SK-N-MC (cell line): Measurements from ENCODE around the gene LYPD8.

Source experiments
- DNase-seq: peaks from one replicate; pipeline ENCODE4 v3.0.0-alpha.2; 2011; ENCODE audit warnings: low read depth, low spot score
- H3K27ac ChIP-seq: fragments of 200-600 bp; sonication (generic); 2 replicates; pipeline ENCODE4 v1.5.1; 2016; ENCODE audit warnings: mixed run types
- H3K36me3 ChIP-seq: fragments of 200-600 bp; sonication (generic); 2 replicates; pipeline ENCODE4 v1.6.1; 2017; ENCODE audit warnings: antibody characterized with exemption, low read length, mixed read lengths; ENCODE audit not compliant: insufficient read depth
- H3K4me3 ChIP-seq: fragments of 200-600 bp; sonication (generic); 2 replicates; pipeline ENCODE4 v1.5.1; 2016
- H3K9ac ChIP-seq: fragments of 200-600 bp; sonication (generic); 2 replicates; pipeline ENCODE4 v1.8.0; 2017; ENCODE audit warnings: mixed run types, mixed read lengths; ENCODE audit not compliant: insufficient read length
- H3K9me3 ChIP-seq: fragments of 200-600 bp; sonication (generic); 2 replicates; pipeline ENCODE4 v1.6.1; 2017; ENCODE audit warnings: low read depth, mild to moderate bottlenecking, antibody characterized with exemption, low read length, moderate library complexity, mixed read lengths
- EZH2 ChIP-seq: fragments of 200-600 bp; sonication (generic); IDR thresholded peaks from one replicate; pipeline ENCODE4 v1.6.1; 2017; ENCODE audit warnings: antibody characterized with exemption
- FOXP2 ChIP-seq: optimal IDR thresholded peaks from 2 replicates; pipeline ENCODE3; 2011; ENCODE audit warnings: mild to moderate bottlenecking, moderate library complexity; ENCODE audit not compliant: insufficient read depth; ENCODE audit errors: extremely low read length, control extremely low read depth
- POLR2AphosphoS5 ChIP-seq: IDR thresholded peaks from 2 replicates; pipeline ENCODE4 v1.6.1; 2012; ENCODE audit warnings: mild to moderate bottlenecking, low read depth, low read length, borderline replicate concordance

LYPD8 gene

DNA sequence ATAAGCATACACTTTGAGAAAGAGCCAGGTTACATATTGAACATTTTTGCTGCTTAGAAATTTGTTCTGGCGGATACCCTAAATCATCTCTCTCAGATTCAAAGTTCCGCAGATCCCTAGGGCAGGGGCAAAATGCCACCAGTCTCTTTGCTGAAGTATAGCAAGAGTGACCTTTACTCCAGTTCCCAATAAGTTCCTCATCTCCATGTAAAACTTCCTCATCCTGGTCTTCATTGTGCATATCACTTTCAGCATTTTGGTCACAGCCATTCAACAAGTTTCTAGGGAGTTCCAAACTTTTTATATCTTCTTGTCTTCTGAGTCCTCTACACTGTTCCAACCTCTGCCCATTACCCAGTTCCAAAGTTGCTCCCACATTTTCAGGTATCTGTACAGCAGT is 23.3 kb upstream of the LYPD8 start:
- Histone ChIP-seq H3K4me3 (no peak overlapping the region), H3K36me3 (no peaks in the 10 kb centered on the region), H3K9ac (no peak overlapping the region), H3K27ac (no peak overlapping the region), H3K9me3 (no peaks in the 10 kb centered on the region)
- no peak for TF ChIP-seq POLR2AphosphoS5
- no peak for TF ChIP-seq EZH2
- no peak for TF ChIP-seq FOXP2
- DNase-seq = no peak

DNA sequence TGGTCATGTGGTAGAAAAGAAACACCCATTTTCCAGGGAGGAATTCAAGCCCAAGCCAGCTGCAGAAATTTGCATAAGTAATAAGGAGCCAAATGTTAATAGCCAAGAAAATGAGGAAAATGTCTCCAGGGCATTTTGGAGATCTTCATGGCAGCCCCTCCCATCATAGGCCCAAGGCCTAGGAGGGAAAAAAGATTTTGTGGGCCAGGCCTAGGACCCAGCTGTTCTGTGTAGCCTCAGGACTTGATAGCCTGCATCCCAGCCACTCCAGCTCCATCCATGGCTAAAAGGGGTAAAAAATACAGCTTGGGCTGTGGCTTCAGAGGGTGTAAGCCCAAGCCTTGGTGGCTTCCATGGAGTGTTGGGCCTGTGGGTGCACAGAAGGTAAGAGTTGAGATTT is 21.4 kb upstream of the LYPD8 start:
- H3K9me3 ChIP-seq = no peaks in the 10 kb centered on the region
- H3K27ac ChIP-seq = no peak overlapping the region
- DNase-seq = no peak
- no peaks in the 10 kb centered on the region for H3K36me3 ChIP-seq
- H3K4me3 ChIP-seq = no peak overlapping the region
- H3K9ac ChIP-seq = no peak overlapping the region
- TF ChIP-seq POLR2AphosphoS5 = no peak

DNA sequence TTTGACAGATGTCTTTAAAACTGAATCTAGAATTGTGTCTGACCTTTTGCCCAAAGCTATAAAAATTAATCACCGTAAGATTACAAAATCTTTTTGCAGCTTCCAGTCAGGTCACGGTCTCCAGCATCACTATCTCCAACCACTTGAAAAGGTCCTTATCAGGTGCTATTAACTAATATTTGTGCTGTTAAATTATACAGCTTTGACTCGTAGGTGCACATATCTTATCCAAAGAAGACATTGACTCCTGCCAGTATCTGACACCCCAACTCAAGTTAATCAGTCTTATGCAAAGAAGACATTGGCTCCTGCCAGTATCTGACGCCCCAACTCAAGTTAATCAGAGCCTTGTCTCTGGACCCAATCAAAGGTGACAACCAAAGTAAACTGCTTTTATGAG is 19.9 kb upstream of the LYPD8 start:
- H3K27ac ChIP-seq = no peak overlapping the region
- no peak for TF ChIP-seq EZH2
- no peak for TF ChIP-seq FOXP2
- H3K4me3 ChIP-seq = no peak overlapping the region
- H3K9ac ChIP-seq = no peak overlapping the region
- H3K36me3 ChIP-seq = no peaks in the 10 kb centered on the region
- DNase-seq = no peak
- H3K9me3 ChIP-seq = no peaks in the 10 kb centered on the region

DNA sequence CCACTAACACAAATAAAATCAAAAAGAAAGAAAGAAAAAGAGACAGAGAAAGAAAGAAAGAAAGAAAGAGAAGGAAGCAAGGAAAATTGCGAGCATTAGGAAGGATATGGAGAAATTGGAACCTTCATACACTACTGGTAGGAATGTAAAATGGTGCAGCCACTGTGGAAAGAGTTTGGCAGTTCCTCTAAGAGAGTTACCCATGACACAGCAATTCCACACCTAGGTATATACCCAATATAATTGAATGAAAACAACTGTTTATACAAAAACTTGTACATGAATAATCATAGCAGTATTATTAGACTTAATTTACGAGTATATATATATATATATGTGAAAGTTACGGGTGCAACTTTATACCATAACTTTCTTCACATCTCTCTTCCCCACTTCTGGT is 4.1 kb upstream of the LYPD8 start:
- TF ChIP-seq EZH2 (no peak), POLR2AphosphoS5 (no peak), FOXP2 (no peak)
- DNase-seq = no peak
- no peak overlapping the region for H3K9ac ChIP-seq
- H3K9me3 ChIP-seq = no peaks in the 10 kb centered on the region
- H3K36me3 ChIP-seq = no peaks in the 10 kb centered on the region
- no peak overlapping the region for H3K4me3 ChIP-seq
- no peak overlapping the region for H3K27ac ChIP-seq

DNA sequence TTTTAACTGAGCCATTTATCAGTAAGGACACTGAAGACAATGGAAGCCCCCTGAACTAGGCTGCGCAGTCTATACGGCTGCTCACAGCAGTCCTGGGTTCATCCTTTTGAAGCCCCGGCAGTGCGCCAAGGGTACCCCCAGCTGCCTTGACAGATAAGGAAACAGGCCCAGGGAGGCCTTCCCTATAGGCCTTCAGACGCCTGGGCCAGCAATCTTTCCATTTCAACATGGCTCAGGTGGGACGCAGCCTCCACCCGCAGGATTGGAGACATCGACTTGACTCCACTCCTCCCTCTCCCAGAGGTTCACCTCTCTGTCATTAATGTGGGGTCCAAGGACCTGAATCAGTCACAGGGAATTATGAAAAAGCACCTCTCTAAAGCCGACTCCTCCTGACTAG is 2.8 kb upstream of the LYPD8 start:
- Histone ChIP-seq H3K9ac (no peak overlapping the region), H3K27ac (no peak overlapping the region), H3K36me3 (no peaks in the 10 kb centered on the region), H3K4me3 (no peak overlapping the region), H3K9me3 (no peaks in the 10 kb centered on the region)
- TF ChIP-seq EZH2 (no peak), POLR2AphosphoS5 (no peak), FOXP2 (no peak)
- DNase-seq = no peak

DNA sequence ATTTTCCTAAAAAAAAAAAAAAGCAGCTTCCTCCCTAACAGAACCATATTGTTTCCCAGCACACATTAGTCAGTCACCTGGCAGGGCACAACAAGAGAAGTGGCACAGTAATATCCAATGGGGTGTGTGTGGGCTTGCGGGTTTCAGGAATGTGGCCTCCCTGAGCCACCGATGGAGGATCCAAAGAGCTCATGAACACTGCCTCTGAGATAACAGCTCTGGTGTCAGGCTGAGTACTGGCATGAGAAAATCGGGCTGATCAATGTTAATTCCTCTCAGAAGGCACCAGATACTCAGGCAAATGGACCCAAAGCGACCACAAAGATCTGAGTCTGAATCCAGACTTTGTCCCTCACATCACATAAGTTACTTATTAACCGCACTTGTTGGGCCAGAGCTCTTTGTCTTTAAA is 2.2 kb upstream of the LYPD8 start:
- DNase-seq = no peak
- Histone ChIP-seq H3K9me3 (no peaks in the 10 kb centered on the region), H3K27ac (no peak overlapping the region), H3K36me3 (no peaks in the 10 kb centered on the region), H3K9ac (no peak overlapping the region), H3K4me3 (no peak overlapping the region)
- TF ChIP-seq FOXP2 (no peak), EZH2 (no peak), POLR2AphosphoS5 (no peak)

DNA sequence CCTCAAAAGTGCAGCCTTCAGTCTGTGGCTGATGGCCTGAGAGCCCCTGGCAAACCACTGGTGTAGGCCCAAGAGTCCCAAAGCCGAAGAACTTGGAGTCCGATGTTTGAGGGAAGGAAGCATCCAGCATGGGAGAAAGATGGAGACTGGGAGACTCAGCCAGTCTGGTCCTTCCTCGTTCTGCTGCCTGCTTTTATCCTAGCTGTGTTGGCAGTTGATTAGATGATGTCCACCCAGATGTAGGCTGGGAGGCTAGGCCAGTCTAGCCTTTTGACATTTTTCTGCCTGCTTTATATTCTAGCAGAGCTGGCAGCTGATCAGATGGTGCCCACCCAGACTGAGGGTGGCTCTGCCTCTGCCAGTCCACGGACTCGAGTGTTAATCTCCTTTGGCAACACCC is 1.1 kb upstream of the LYPD8 start:
- H3K4me3 ChIP-seq = no peak overlapping the region
- H3K9me3 ChIP-seq = no peaks in the 10 kb centered on the region
- TF ChIP-seq FOXP2 (no peak), EZH2 (no peak), POLR2AphosphoS5 (no peak)

DNA sequence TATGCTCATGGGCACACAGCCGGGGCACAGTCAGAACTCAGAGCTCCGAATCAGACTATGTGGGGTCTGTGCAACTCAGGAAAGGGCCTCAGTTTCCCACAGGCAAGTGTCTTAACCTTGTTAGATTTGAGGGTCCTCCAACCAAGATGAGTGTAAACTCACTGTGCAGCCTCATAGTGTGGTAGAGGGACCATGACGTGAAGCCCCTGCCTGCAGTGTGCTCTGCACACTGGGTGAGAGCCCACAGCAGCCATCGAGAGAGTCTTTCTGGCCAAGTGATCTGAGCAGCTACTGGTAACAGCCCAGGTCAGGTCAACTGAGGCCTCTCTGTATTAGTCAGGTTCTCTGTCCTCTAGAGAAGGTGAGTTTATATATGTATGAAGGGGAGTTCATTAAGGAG is 592 bp upstream of the LYPD8 start:
- Histone ChIP-seq H3K9ac (no peak overlapping the region), H3K9me3 (no peaks in the 10 kb centered on the region), H3K36me3 (no peaks in the 10 kb centered on the region), H3K4me3 (no peak overlapping the region), H3K27ac (no peak overlapping the region)
- TF ChIP-seq FOXP2 = no peak
- TF ChIP-seq EZH2 = no peak
- no peak for TF ChIP-seq POLR2AphosphoS5
- no peak for DNase-seq

More for the DNA sequence above, 1.1 kb upstream of the LYPD8 start:
- no peak for DNase-seq
- Histone ChIP-seq H3K36me3 (no peaks in the 10 kb centered on the region), H3K27ac (no peak overlapping the region), H3K9ac (no peak overlapping the region)

DNA sequence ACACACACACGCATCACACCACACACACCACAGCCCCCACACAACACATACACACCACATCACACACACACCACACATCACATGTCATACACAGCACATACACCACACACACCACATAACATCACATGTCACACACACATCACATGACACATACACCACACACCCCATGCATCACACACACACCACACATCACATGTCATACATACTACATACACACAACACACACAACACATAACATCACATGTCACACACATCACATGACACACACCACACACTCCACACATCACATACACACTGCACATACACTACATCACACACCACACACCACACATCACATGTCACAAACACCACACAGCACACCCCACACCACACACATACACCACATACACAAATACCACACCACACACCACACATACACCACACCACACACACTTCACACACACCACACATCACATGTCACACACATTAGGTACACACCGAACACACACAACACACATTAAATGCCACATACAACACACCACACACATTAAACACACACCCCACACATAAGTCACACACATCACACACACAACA is 1.8 kb downstream of the LYPD8 start:
- Histone ChIP-seq H3K36me3 (no peaks in the 10 kb centered on the region), H3K4me3 (no peak overlapping the region), H3K27ac (no peak overlapping the region), H3K9me3 (no peaks in the 10 kb centered on the region), H3K9ac (no peak overlapping the region)
- TF ChIP-seq FOXP2 = no peak
- DNase-seq = no peak
